Measurements from ENCODE around the gene RPLP2.

The RPLP2 gene

GRCh38 chr11:862081-862661, 52.4 kb downstream of the RPLP2 start:
- Histone ChIP-seq H3K9me3 (ENCODE audit: control insufficient read depth, insufficient read depth, low read length) (no peaks in the 10 kb centered on the region), H3K4me3 (ENCODE audit: low read length) (no peak overlapping the region), H3K9me2 (replicated peaks; ENCODE audit: control insufficient read depth, low read length) (no peaks in the 10 kb centered on the region), H3K4me1 (ENCODE audit: control insufficient read depth, low read length) (no peaks in the 10 kb centered on the region), H3K27me3 (ENCODE audit: control insufficient read depth, low read length) (no peaks in the 10 kb centered on the region), H3K36me3 (ENCODE audit: control insufficient read depth, low read length) (no peaks in the 10 kb centered on the region), H3K27ac (ENCODE audit: low read depth, low read length) (no peak overlapping the region), H4K20me1 (ENCODE audit: control insufficient read depth, insufficient read depth, low read depth, low read length) (no peaks in the 10 kb centered on the region), H3F3A (ENCODE audit: control insufficient read depth, insufficient read depth) (no peaks in the 10 kb centered on the region), H3K4me2 (ENCODE audit: low read length) (no peak overlapping the region), H3K79me2 (ENCODE audit: control insufficient read depth, low read length) (no peaks in the 10 kb centered on the region)
- TF ChIP-seq CTCF (IDR thresholded peaks at IDR 0.05; ENCODE audit: low read depth, low read length, poor library complexity, severe bottlenecking) (no peak), EZH2phosphoT487 (IDR thresholded peaks at IDR 0.05; ENCODE audit: borderline replicate concordance, low read length) (no peak)

Measured in DOHH2 (cell line).